Liver (tissue), 3 donors: ENCODE data around the gene JMJD6.

ENCODE experiments used
- CTCF ChIP-seq: fragments of 150-350 bp; IDR thresholded peaks from 2 replicates; pipeline ENCODE4 v1.5.1; 2017; ENCODE audit warnings: improper control_type of control experiment, low read depth, low read length; ENCODE audit not compliant: missing input control
- JUND ChIP-seq, 2 donors: IDR thresholded peaks; 2 replicates each; pipeline ENCODE4 v1.6.1; 2016; ENCODE audit warnings: antibody characterized with exemption in 2 of 2
- MAX ChIP-seq: IDR thresholded peaks from 2 replicates; pipeline ENCODE4 v1.6.1; 2016; ENCODE audit warnings: antibody characterized with exemption
- RAD21 ChIP-seq, 2 donors: IDR thresholded peaks; 2 replicates each; pipeline ENCODE4 v1.6.1; 2016; ENCODE audit warnings: antibody characterized with exemption in 2 of 2, mild to moderate bottlenecking in 2 of 2
- RXRA ChIP-seq, 2 donors: IDR thresholded peaks; 2 replicates each; pipeline ENCODE4 v1.6.1; 2017 to 2018; ENCODE audit warnings: antibody characterized with exemption in 2 of 2, mild to moderate bottlenecking in 1 of 2
- SP1 ChIP-seq: IDR thresholded peaks from 2 replicates; pipeline ENCODE4 v1.6.1; 2018; ENCODE audit warnings: antibody characterized with exemption, mild to moderate bottlenecking
- YY1 ChIP-seq: IDR thresholded peaks from 2 replicates; pipeline ENCODE4 v1.6.1; 2016; ENCODE audit warnings: antibody characterized with exemption, mild to moderate bottlenecking
- TF ChIP-seq, protein P1 (sequence below): IDR thresholded peaks from 2 replicates; pipeline ENCODE4 v1.6.1; 2016; ENCODE audit warnings: antibody characterized with exemption, mild to moderate bottlenecking
- donor health status: healthy.
- donor health status: healthy.

DNA sequence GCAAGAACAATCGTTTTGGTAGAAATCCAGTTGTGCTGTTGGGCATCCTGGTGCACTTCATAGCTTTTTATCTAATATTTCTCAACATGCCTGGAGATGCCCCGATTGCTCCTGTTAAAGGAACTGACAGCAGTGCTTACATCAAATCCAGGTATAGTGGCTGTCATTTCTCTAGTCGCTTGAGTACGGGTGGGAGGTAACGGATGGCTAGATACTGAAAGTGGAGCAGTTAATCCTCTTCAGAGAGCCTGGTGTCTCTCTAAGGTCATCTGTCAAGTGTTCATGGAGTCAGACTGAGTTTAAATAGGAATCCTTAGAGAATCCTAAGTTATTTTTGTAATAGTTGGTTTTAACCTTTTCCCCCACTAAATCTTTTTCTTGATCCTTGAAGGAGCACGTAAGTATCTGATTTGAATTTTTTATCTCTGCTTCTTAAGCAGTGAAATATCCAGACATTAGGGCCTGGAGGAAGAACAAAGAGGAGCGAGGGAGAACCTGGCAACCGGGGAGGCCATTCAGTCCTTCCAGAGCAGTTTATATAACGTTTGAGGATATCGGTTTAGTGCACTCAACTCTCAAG is 48.7 kb upstream of the JMJD6 start:
- TF ChIP-seq RAD21 (IDR thresholded peaks at IDR 0.05) = no peak
- no peak for TF ChIP-seq YY1
- TF ChIP-seq SP1 = no peak
- no peak for TF ChIP-seq MAX
- TF ChIP-seq, protein P1, sequence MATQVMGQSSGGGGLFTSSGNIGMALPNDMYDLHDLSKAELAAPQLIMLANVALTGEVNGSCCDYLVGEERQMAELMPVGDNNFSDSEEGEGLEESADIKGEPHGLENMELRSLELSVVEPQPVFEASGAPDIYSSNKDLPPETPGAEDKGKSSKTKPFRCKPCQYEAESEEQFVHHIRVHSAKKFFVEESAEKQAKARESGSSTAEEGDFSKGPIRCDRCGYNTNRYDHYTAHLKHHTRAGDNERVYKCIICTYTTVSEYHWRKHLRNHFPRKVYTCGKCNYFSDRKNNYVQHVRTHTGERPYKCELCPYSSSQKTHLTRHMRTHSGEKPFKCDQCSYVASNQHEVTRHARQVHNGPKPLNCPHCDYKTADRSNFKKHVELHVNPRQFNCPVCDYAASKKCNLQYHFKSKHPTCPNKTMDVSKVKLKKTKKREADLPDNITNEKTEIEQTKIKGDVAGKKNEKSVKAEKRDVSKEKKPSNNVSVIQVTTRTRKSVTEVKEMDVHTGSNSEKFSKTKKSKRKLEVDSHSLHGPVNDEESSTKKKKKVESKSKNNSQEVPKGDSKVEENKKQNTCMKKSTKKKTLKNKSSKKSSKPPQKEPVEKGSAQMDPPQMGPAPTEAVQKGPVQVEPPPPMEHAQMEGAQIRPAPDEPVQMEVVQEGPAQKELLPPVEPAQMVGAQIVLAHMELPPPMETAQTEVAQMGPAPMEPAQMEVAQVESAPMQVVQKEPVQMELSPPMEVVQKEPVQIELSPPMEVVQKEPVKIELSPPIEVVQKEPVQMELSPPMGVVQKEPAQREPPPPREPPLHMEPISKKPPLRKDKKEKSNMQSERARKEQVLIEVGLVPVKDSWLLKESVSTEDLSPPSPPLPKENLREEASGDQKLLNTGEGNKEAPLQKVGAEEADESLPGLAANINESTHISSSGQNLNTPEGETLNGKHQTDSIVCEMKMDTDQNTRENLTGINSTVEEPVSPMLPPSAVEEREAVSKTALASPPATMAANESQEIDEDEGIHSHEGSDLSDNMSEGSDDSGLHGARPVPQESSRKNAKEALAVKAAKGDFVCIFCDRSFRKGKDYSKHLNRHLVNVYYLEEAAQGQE = no peak
- TF ChIP-seq CTCF = no peak
- no peak for TF ChIP-seq RXRA (IDR thresholded peaks at IDR 0.05)
- TF ChIP-seq JUND (IDR thresholded peaks at IDR 0.05) = no peak
